ENCODE results near the gene CSAD.

GRCh38 chr12:53227341-53227740 lies 46.6 kb upstream of the CSAD start:
- TF ChIP-seq, protein P1, sequence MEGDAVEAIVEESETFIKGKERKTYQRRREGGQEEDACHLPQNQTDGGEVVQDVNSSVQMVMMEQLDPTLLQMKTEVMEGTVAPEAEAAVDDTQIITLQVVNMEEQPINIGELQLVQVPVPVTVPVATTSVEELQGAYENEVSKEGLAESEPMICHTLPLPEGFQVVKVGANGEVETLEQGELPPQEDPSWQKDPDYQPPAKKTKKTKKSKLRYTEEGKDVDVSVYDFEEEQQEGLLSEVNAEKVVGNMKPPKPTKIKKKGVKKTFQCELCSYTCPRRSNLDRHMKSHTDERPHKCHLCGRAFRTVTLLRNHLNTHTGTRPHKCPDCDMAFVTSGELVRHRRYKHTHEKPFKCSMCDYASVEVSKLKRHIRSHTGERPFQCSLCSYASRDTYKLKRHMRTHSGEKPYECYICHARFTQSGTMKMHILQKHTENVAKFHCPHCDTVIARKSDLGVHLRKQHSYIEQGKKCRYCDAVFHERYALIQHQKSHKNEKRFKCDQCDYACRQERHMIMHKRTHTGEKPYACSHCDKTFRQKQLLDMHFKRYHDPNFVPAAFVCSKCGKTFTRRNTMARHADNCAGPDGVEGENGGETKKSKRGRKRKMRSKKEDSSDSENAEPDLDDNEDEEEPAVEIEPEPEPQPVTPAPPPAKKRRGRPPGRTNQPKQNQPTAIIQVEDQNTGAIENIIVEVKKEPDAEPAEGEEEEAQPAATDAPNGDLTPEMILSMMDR (IDR thresholded peaks at IDR 0.05): no peak
- no peak for TF ChIP-seq ZFX (IDR thresholded peaks at IDR 0.05; ENCODE audit: borderline replicate concordance)

All from 22Rv1 (cell line).